22Rv1 (cell line): Measurements from ENCODE around the gene FOXA3.

Experiments used
- ZFX ChIP-seq: fragments of 450-650 bp; IDR thresholded peaks from 2 replicates; pipeline ENCODE4 v1.6.1; 2017; ENCODE audit warnings: antibody characterized with exemption, borderline replicate concordance
- TF ChIP-seq, protein P1 (sequence below): fragments of 450-650 bp; IDR thresholded peaks from 2 replicates; pipeline ENCODE4 v1.5.1; 2017; ENCODE audit warnings: mild to moderate bottlenecking

GRCh38 chr19:45860359-45861259, 3.5 kb upstream of the FOXA3 start:
- TF ChIP-seq, protein P1, sequence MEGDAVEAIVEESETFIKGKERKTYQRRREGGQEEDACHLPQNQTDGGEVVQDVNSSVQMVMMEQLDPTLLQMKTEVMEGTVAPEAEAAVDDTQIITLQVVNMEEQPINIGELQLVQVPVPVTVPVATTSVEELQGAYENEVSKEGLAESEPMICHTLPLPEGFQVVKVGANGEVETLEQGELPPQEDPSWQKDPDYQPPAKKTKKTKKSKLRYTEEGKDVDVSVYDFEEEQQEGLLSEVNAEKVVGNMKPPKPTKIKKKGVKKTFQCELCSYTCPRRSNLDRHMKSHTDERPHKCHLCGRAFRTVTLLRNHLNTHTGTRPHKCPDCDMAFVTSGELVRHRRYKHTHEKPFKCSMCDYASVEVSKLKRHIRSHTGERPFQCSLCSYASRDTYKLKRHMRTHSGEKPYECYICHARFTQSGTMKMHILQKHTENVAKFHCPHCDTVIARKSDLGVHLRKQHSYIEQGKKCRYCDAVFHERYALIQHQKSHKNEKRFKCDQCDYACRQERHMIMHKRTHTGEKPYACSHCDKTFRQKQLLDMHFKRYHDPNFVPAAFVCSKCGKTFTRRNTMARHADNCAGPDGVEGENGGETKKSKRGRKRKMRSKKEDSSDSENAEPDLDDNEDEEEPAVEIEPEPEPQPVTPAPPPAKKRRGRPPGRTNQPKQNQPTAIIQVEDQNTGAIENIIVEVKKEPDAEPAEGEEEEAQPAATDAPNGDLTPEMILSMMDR, result no peak
- TF ChIP-seq ZFX, result no peak
